ENCODE data around the gene DLGAP5. TPM values are rescaled to one million over a fixed set of nuclear protein-coding genes. Genes with fewer than 3 reads are reported as not detected.

DLGAP5 gene
- 40.8 and 42.2 TPM in 2 replicates for total RNA-seq

- intact Hi-C loops (cut with micrococcal nuclease) = loop anchor here (1.0 to 5.0 kb wide), 12 partner anchors 22 to 927 kb away; partner anchors contain the start of genes ATG14, FBXO34, GCH1 and LGALS3
These were observed at the start of gene DLGAP5 for GRCh38 chr14:55191203-55192053. Gene DLGAP5 (minus strand): TSS chr14:55191585. CDS start chr14:55189179, 2,406 bp downstream.

GRCh38 chr14:55240526-55241178, 49.3 kb upstream of the DLGAP5 start:
- intact Hi-C loops (cut with micrococcal nuclease) = no loop called here

GRCh38 chr14:55239320-55239719, 47.9 kb upstream of the DLGAP5 start:
- intact Hi-C loops (cut with micrococcal nuclease) = no loop called here

- intact Hi-C loops (cut with micrococcal nuclease) = no loop called here
These were observed 46.8 kb upstream of the DLGAP5 start for GRCh38 chr14:55238019-55238680.

- intact Hi-C loops (cut with micrococcal nuclease) = no loop called here
These were observed 42.2 kb upstream of the DLGAP5 start for GRCh38 chr14:55233591-55233990.

- intact Hi-C loops (cut with micrococcal nuclease) = no loop called here
These were observed 36.9 kb upstream of the DLGAP5 start for GRCh38 chr14:55228261-55228660.

GRCh38 chr14:55223364-55223763, 32.0 kb upstream of the DLGAP5 start:
- intact Hi-C loops (cut with micrococcal nuclease) = no loop called here

GRCh38 chr14:55221968-55222367, 30.6 kb upstream of the DLGAP5 start:
- intact Hi-C loops (cut with micrococcal nuclease) = no loop called here

- intact Hi-C loops (cut with micrococcal nuclease) = no loop called here
These were observed 29.8 kb upstream of the DLGAP5 start for GRCh38 chr14:55221186-55221585.

GRCh38 chr14:55220230-55220629, 28.8 kb upstream of the DLGAP5 start:
- intact Hi-C loops (cut with micrococcal nuclease) = no loop called here

GRCh38 chr14:55212634-55213033, 21.2 kb upstream of the DLGAP5 start:
- intact Hi-C loops (cut with micrococcal nuclease) = loop anchor here (1.0 to 10.0 kb wide), 9 partner anchors 21 to 1262 kb away; partner anchors contain the start of genes ATG14, DLGAP5 and FBXO34

GRCh38 chr14:55207832-55208231, 16.4 kb upstream of the DLGAP5 start:
- intact Hi-C loops (cut with micrococcal nuclease) = no loop called here

GRCh38 chr14:55206175-55206693, 14.8 kb upstream of the DLGAP5 start:
- intact Hi-C loops (cut with micrococcal nuclease) = no loop called here

GRCh38 chr14:55201219-55202101, 10.1 kb upstream of the DLGAP5 start:
- intact Hi-C loops (cut with micrococcal nuclease) = no loop called here

GRCh38 chr14:55200651-55201050, 9.3 kb upstream of the DLGAP5 start:
- intact Hi-C loops (cut with micrococcal nuclease) = no loop called here

GRCh38 chr14:55198749-55199148, 7.4 kb upstream of the DLGAP5 start:
- intact Hi-C loops (cut with micrococcal nuclease) = no loop called here

GRCh38 chr14:55194656-55195355, 3.4 kb upstream of the DLGAP5 start:
- intact Hi-C loops (cut with micrococcal nuclease) = loop anchor here (5.0 kb wide), 2 partner anchors 157 to 217 kb away; partner anchors contain the start of gene ATG14

GRCh38 chr14:55192054-55192621, 753 bp upstream of the DLGAP5 start:
- intact Hi-C loops (cut with micrococcal nuclease) = loop anchor here (2.0 to 5.0 kb wide), 3 partner anchors 160 to 927 kb away; partner anchors contain the start of genes ATG14 and PELI2

GRCh38 chr14:55190906-55191202, 531 bp downstream of the DLGAP5 start:
- intact Hi-C loops (cut with micrococcal nuclease) = loop anchor here (1.0 to 5.0 kb wide), 12 partner anchors 10 to 390 kb away; partner anchors contain the start of genes ATG14, FBXO34, GCH1 and LGALS3

All from T-helper 1 cell treated with Interleukin-12 subunit alpha and Interleukin-12 subunit beta and Interleukin-4 antibody, amounts not matched to agents 30 ng/mL and 1 ng/mL, for 36 hours (primary cell).